ENCODE measurements around the gene NEMP1.

GRCh38 chr12:57072661-57073060, 5.9 kb downstream of the NEMP1 start:
- TF ChIP-seq POLR2A (IDR thresholded peaks at IDR 0.05): no peak
- TF ChIP-seq CTCF (IDR thresholded peaks at IDR 0.05): no peak
